Lower lobe of right lung (tissue), 2 donors: ENCODE data around the gene BICD1. TPM values are rescaled to one million over a fixed set of nuclear protein-coding genes. Genes with fewer than 3 reads are reported as not detected.
A peak's percentile ranks its signal among the peaks of the same experiment; 100 is the strongest.

Source experiments
- ATAC-seq, 2 donors: fragments of 200-7000 bp; cut with Tn5 transposase; one replicate each; pipeline ENCODE4 v1.9.1; 2020 to 2022; ENCODE audit warnings: mild to moderate bottlenecking in 2 of 2, moderate library complexity in 2 of 2
- DNase-seq: peaks from one replicate; pipeline ENCODE4 v3.0.0-alpha.2; 2020
- H3K27ac ChIP-seq: fragments of 200-600 bp; one replicate; pipeline ENCODE4 v1.8.0; 2022
- H3K27me3 ChIP-seq: fragments of 200-600 bp; one replicate; pipeline ENCODE4 v1.8.0; 2022; ENCODE audit warnings: low read depth
- H3K36me3 ChIP-seq: fragments of 200-600 bp; one replicate; pipeline ENCODE4 v1.8.0; 2022; ENCODE audit warnings: mild to moderate bottlenecking
- H3K4me1 ChIP-seq: fragments of 200-600 bp; one replicate; pipeline ENCODE4 v1.8.0; 2022
- H3K4me3 ChIP-seq: fragments of 200-600 bp; one replicate; pipeline ENCODE4 v1.8.0; 2022; ENCODE audit warnings: mild to moderate bottlenecking
- H3K9me3 ChIP-seq: fragments of 200-600 bp; one replicate; pipeline ENCODE4 v1.8.0; 2022
- CTCF ChIP-seq: fragments of 200-600 bp; IDR thresholded peaks from one replicate; pipeline ENCODE4 v1.8.0; 2022; ENCODE audit warnings: antibody characterized with exemption, mild to moderate bottlenecking
- intact Hi-C: fragments of 100-400 bp; cut with DNase I; formaldehyde crosslinking; loops from one replicate; pipeline ENCODE4 v1.11.0; 2022
- total RNA-seq: library from RNA; stranded (reverse); fragmentation: NEBNext Ultra II Directional; extraction: Animal tissue kit (Norgen Biotek cat#: 25700); gene quantifications from one replicate; pipeline ENCODE4 v1.2.1, GENCODE V29; 2021
- donor health status: DM: no; HTN: yes; CAD: no; lungs with severe emphysema.

BICD1 gene
- total RNA-seq, 1 donor from 2014 or later: 11.0 TPM

DNA sequence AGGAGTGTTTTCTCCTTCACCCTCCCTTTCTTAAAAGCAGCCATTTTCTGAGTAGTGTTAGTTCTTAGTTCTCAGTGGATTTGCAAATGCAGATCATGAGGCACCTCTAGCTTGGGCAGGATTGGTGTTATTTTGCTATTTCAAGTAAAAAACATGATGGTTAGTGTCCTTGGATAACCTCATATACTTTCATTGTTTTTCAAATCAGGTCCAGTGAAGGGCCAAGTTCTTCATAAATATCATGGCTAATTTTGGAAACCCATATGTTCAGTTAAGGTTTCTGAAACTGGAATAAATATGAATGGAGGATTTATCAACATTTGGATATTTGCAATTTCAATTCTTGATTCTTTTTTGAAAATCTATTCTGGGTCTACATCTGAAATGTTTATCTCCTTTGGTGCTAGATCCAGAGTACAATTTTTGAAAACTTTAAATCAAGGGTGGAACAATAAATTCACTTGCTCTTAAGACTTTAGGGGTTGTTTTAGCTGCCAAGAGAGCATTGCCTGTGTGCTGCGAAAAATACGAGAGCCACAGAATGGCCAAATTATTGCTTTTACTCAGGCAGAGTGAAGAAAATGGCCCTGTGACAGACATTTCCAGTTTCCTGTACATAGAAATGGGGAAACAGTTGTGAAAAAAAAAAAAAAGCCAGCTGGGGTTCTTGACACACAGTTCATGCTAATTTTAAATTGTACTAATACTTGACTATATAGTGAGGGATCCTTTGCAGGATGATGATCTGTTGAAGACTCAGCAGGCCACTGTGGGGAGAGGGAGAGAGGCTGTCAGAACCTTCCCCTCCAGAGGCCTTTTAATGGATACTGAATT lies 104.6 kb downstream of the BICD1 start:
- intact Hi-C loops: no loop called here
- H3K27ac ChIP-seq: no peak overlapping the region
- no peak for DNase-seq
- H3K9me3 ChIP-seq: no peaks in the 10 kb centered on the region
- H3K4me1 ChIP-seq: no peaks in the 10 kb centered on the region
- H3K27me3 ChIP-seq: no peaks in the 10 kb centered on the region
- no peak for ATAC-seq
- no peak overlapping the region for H3K4me3 ChIP-seq
- H3K36me3 ChIP-seq: no peaks in the 10 kb centered on the region
- TF ChIP-seq CTCF: no peak

DNA sequence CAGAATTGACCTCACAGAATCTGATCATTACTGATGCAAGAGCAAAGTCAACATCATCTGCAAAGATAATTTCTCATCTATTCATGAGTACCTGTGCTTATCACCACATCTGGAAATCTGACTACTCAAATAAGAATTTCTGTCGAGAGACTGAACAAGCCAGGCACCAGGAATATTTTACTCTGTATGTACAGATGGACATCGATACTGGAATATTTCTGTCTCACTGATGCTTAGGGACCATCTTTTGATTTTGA lies 105.2 kb downstream of the BICD1 start:
- ATAC-seq (no peak), DNase-seq (no peak)
- H3K27me3 ChIP-seq: no peaks in the 10 kb centered on the region
- H3K4me3 ChIP-seq: no peak overlapping the region
- no peaks in the 10 kb centered on the region for H3K36me3 ChIP-seq
- no peaks in the 10 kb centered on the region for H3K4me1 ChIP-seq
- intact Hi-C loops: no loop called here
- no peak for TF ChIP-seq CTCF
- H3K9me3 ChIP-seq: no peaks in the 10 kb centered on the region
- H3K27ac ChIP-seq: no peak overlapping the region

- no peak overlapping the region for H3K4me3 ChIP-seq
- no peak for TF ChIP-seq CTCF
- ATAC-seq (no peak), DNase-seq (no peak)
- H3K9me3 ChIP-seq: no peaks in the 10 kb centered on the region
- H3K36me3 ChIP-seq: peaks cover 9% of the 10 kb centered on the region
- no peaks in the 10 kb centered on the region for H3K4me1 ChIP-seq
- intact Hi-C loops: no loop called here
- H3K27me3 ChIP-seq: no peaks in the 10 kb centered on the region
- no peak overlapping the region for H3K27ac ChIP-seq
These were observed 108.1 kb downstream of the BICD1 start for GRCh38 chr12:32214723-32215122.

DNA sequence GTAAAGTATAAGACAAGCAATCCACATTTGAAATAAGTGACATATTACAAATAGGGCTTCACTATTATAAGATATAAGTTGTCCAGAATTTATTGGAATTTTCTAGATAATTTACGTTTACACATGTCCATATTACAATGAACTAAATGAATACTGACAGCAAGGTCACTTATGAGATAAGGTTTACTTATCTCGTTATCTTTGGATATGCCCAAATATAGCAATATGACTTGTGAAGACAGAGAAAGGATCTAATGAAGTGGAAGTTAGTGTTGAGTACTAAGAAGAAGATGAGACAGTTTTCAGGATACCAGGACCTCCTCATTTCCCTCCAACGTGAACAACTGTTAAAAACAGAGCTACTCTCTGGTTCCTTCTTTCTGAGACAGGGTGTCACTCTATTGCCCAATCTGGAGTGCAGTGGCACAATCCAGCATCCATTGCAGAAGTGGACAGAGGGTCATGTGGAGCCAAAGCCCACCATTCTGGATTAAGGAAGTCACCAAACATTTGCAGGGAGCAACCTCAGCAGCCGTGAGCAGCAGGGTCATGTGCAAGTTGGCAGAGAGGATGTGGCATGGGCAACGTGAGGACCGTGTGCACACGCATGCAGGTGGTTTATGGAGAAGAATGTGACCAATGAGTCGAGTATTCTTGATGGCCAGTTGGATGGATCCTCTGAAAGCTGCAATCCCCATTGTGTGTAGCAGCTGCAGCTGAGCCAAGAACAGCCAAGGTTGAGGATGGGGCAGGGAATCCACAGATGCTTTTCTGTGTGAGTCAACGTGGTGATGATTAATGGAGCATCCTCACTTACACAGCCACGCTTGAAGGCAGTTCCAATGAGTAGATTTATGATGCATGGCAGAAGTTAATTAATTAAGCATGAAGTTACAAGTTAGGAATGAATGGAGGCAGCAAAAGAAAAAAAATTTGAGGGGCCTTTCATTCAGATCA lies 111.0 kb downstream of the BICD1 start:
- peak; percentile 69 for DNase-seq
- Histone ChIP-seq H3K4me3 (no peak overlapping the region), H3K27ac (no peak overlapping the region), H3K4me1 (no peaks in the 10 kb centered on the region), H3K9me3 (no peaks in the 10 kb centered on the region), H3K27me3 (no peaks in the 10 kb centered on the region), H3K36me3 (peaks cover 9% of the 10 kb centered on the region)
- no peak for TF ChIP-seq CTCF
- peak in 1 of 2 donors; percentile 81 for ATAC-seq
- intact Hi-C loops: no loop called here

DNA sequence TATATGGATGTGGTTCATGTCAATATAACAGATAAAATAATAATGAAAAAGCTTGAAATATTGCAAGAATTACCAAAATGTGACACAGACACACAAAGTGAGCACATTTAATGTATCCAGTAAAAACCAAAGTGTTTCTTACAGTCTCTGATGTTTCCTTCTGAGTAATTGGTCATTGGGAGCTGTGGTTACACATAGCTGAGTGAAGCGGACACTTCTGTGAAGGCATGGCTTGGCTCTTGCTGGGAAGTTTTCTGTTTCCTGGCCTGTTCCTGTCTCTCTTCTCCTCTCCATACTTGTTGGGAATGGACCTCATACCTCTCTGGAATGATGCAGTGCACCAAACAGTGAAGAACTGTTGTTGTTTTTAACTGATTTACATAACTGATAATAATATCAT lies 117.3 kb downstream of the BICD1 start:
- intact Hi-C loops: no loop called here

More for the DNA sequence above, 117.3 kb downstream of the BICD1 start:
- Histone ChIP-seq H3K9me3 (no peaks in the 10 kb centered on the region), H3K36me3 (no peaks in the 10 kb centered on the region), H3K27ac (no peak overlapping the region), H3K27me3 (no peaks in the 10 kb centered on the region), H3K4me3 (no peak overlapping the region), H3K4me1 (no peaks in the 10 kb centered on the region)
- no peak for ATAC-seq
- no peak for TF ChIP-seq CTCF
- DNase-seq: no peak
